Body of pancreas (tissue), 4 donors: Measurements from ENCODE around the gene AKT1S1. TPM values are rescaled to one million over a fixed set of nuclear protein-coding genes. Genes with fewer than 3 reads are reported as not detected.

Experiments used
- ATAC-seq: fragments of 150-250 bp; one replicate; pipeline ENCODE4 v1.9.1; 2016
- DNase-seq, 4 donors: peaks; one replicate each; pipeline ENCODE4 v3.0.0-alpha.2; 2019
- H3K27ac ChIP-seq, 4 donors: fragments of 200-600 bp; sonication (generic); 1 replicate in 3 of 4; 2 replicates in 1 of 4; pipeline versions ENCODE4 v1.5.1 to v1.6.1; 2016 to 2019; ENCODE audit warnings: mild to moderate bottlenecking in 1 of 4, mixed read lengths in 1 of 4, moderate library complexity in 1 of 4
- H3K27me3 ChIP-seq, 2 donors: fragments of 200-600 bp; sonication (generic); one replicate each; pipeline ENCODE4 v1.6.0; 2016; ENCODE audit warnings: mild to moderate bottlenecking in 1 of 2
- H3K36me3 ChIP-seq, 2 donors: fragments of 200-600 bp; sonication (generic); replicated peaks in 1 of 2; 2 replicates each; pipeline ENCODE4 v1.5.1; 2016; ENCODE audit warnings: low read depth in 2 of 2; ENCODE audit not compliant: insufficient read depth in 1 of 2
- H3K4me1 ChIP-seq: fragments of 200-600 bp; sonication (generic); one replicate; pipeline ENCODE4 v1.6.0; 2016
- H3K4me3 ChIP-seq, 2 donors: fragments of 200-600 bp; sonication (generic); 1 replicate in 1 of 2; 2 replicates in 1 of 2; pipeline ENCODE4 v1.5.1; 2016 to 2019
- H3K9me3 ChIP-seq, 3 donors: fragments of 200-600 bp; sonication (generic); 1 replicate in 2 of 3; 2 replicates in 1 of 3; pipeline ENCODE4 v1.5.1; 2016
- CTCF ChIP-seq, 7 experiments: fragments of 450-650 bp in 4 of 7; fragments of 200-600 bp in 3 of 7; sonication (generic) in 3 of 7; IDR thresholded peaks; one replicate each; pipeline ENCODE4 v1.5.1; 2016 to 2019; ENCODE audit warnings: antibody characterized with exemption in 7 of 7
- POLR2A ChIP-seq, 3 donors: fragments of 450-650 bp; IDR thresholded peaks; one replicate each; pipeline ENCODE4 v1.6.1; 2016; ENCODE audit warnings: antibody characterized with exemption in 3 of 3, mild to moderate bottlenecking in 2 of 3
- WGBS, 2 donors: methylation state at CpG; one replicate each; pipeline ENCODE4 v1.1.5; 2017; 5-methylcytosine and 5-hydroxymethylcytosine counted together
- intact Hi-C: fragments of 100-400 bp; cut with DNase I; formaldehyde crosslinking; loops from one replicate; pipeline ENCODE4 v1.15.1; 2023
- total RNA-seq, 2 donors: library from RNA; depleted of rRNA; stranded (reverse); fragments of >200 nt; gene quantifications; one replicate each; pipeline ENCODE4 v1.1.0, GENCODE V29; 2016

Gene AKT1S1
- total RNA-seq, 2 donors from 2014 or later, result 7.5 to 20.1 TPM

GRCh38 chr19:49887665-49888509 lies 10.7 kb upstream of the AKT1S1 start:
- ATAC-seq (no peak), DNase-seq (no peak)
- Histone ChIP-seq H3K4me3 (no peak overlapping the region), H3K27me3 (no peaks in the 10 kb centered on the region), H3K27ac (no peak overlapping the region), H3K4me1 (peaks cover 9% of the 10 kb centered on the region), H3K9me3 (no peaks in the 10 kb centered on the region), H3K36me3 (peaks cover 16 to 21% of the 10 kb centered on the region in 2 donors)
- intact Hi-C loops, result no loop called here
- 81 to 88% methylated on average over 34 to 54 of the region's 54 CpGs for WGBS, 2 donors
- TF ChIP-seq POLR2A (IDR thresholded peaks at IDR 0.05) (no peak), CTCF (IDR thresholded peaks at IDR 0.05) (no peak)

GRCh38 chr19:49887037-49887664 lies 10.0 kb upstream of the AKT1S1 start:
- Histone ChIP-seq H3K4me3 (no peak overlapping the region), H3K9me3 (no peaks in the 10 kb centered on the region), H3K36me3 (peaks cover 24 to 27% of the 10 kb centered on the region in 2 donors), H3K27ac (no peak overlapping the region), H3K27me3 (no peaks in the 10 kb centered on the region), H3K4me1 (peaks cover 9% of the 10 kb centered on the region)
- TF ChIP-seq POLR2A (IDR thresholded peaks at IDR 0.05) (no peak), CTCF (IDR thresholded peaks at IDR 0.05) (no peak)
- no peak for DNase-seq
- 68 to 87% methylated on average over 16 to 23 of the region's 23 CpGs for WGBS, 2 donors
- ATAC-seq, result no peak
- intact Hi-C loops, result no loop called here

- intact Hi-C loops, result no loop called here
- 94 to 100% methylated on average over 2 to 3 of the region's 3 CpGs for WGBS, 2 donors
- DNase-seq, result no peak
- Histone ChIP-seq H3K36me3 (peaks cover 36 to 42% of the 10 kb centered on the region in 2 donors), H3K4me3 (no peak overlapping the region), H3K4me1 (peaks cover 1% of the 10 kb centered on the region), H3K27ac (no peak overlapping the region), H3K27me3 (no peaks in the 10 kb centered on the region), H3K9me3 (no peaks in the 10 kb centered on the region)
- ATAC-seq, result no peak
- TF ChIP-seq CTCF (IDR thresholded peaks at IDR 0.05), result no peak
- TF ChIP-seq POLR2A (IDR thresholded peaks at IDR 0.05), result no peak
Observed at GRCh38 chr19:49884760-49885159, 7.6 kb upstream of the AKT1S1 start.

- no peaks in the 10 kb centered on the region for H3K9me3 ChIP-seq
- H3K27me3 ChIP-seq, result no peaks in the 10 kb centered on the region
- intact Hi-C loops, result no loop called here
- DNase-seq (peak in 1 of 4 donors; percentile 11), ATAC-seq (no peak)
- WGBS, 2 donors, result 90 to 97% methylated on average over 6 to 13 of the region's 18 CpGs
- H3K4me3 ChIP-seq, result no peak overlapping the region
- no peaks in the 10 kb centered on the region for H3K4me1 ChIP-seq
- H3K27ac ChIP-seq, result no peak overlapping the region
- H3K36me3 ChIP-seq, result peaks cover 36 to 42% of the 10 kb centered on the region in 2 donors
- TF ChIP-seq POLR2A (IDR thresholded peaks at IDR 0.05) (no peak), CTCF (IDR thresholded peaks at IDR 0.05) (no peak)
Observed at GRCh38 chr19:49884109-49884508, 7.0 kb upstream of the AKT1S1 start.
